PFSK-1 (cell line): ENCODE data around the gene SEC31B.

Experiments
- SIN3A ChIP-seq: IDR thresholded peaks from 2 replicates; pipeline ENCODE4 v1.6.1; 2012; ENCODE audit warnings: mild to moderate bottlenecking, low read length, moderate library complexity, borderline replicate concordance; ENCODE audit not compliant: insufficient read depth
- TAF1 ChIP-seq: IDR thresholded peaks from 2 replicates; pipeline ENCODE4 v1.6.1; 2012; ENCODE audit warnings: low read length, control low read depth, borderline replicate concordance; ENCODE audit not compliant: insufficient read depth

DNA sequence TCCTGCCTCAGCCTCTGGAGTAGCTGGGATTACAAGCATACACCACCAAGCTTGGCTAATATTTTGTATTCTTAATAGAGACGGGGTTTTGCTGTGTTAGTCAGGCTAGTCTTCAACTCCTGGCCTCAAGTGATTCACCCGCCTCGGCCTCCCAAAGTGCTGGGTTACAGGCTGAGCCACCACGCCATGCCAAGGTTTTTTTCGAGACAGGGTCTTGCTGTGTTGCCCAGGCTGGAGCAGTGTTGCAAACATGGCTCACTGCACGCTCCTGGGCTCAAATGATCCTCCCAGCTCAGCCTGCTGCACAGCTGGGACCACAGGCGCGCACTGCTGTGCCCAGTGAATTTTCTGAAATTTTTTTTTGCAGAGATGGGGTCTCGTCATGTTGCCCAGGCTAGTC is 3.3 kb upstream of the SEC31B start:
- no peak for TF ChIP-seq TAF1
- no peak for TF ChIP-seq SIN3A
